Effector memory CD8-positive, alpha-beta T cell (primary cell): ENCODE results near the gene CD8B2.
A peak's percentile ranks its signal among the peaks of the same experiment; 100 is the strongest.
"Not testable (repeated sequence)": the region's sequence is repeated elsewhere in the genome, so short reads cannot be mapped to it uniquely, and the experiment has no call there.

Experiments
- ATAC-seq: fragments of 150-1000 bp; cut with Tn5 transposase; replicated peaks from 2 replicates; pipeline ENCODE4 v1.10.0; 2021; ENCODE audit warnings: mild to moderate bottlenecking, moderate library complexity
- DNase-seq, 3 experiments: peaks; one replicate each; pipeline ENCODE4 v3.0.0; 2021
- H3K27ac Mint-ChIP-seq, 2 donors: one replicate each; pipeline ENCODE4 v1.8.0; 2022; ENCODE audit warnings: mild to moderate bottlenecking in 2 of 2, mixed read lengths in 2 of 2, moderate library complexity in 2 of 2
- H3K27me3 Mint-ChIP-seq, 2 donors: one replicate each; pipeline ENCODE4 v1.8.0; 2022; ENCODE audit warnings: mixed read lengths in 2 of 2
- H3K36me3 Mint-ChIP-seq: one replicate; pipeline ENCODE4 v1.8.0; 2022; ENCODE audit warnings: mild to moderate bottlenecking, moderate library complexity, mixed read lengths; ENCODE audit not compliant: insufficient read depth
- H3K4me1 Mint-ChIP-seq, 2 donors: one replicate each; pipeline ENCODE4 v1.8.0; 2022; ENCODE audit warnings: low read depth in 2 of 2, mixed read lengths in 2 of 2
- H3K4me3 Mint-ChIP-seq, 2 donors: one replicate each; pipeline ENCODE4 v1.8.0; 2022; ENCODE audit warnings: mild to moderate bottlenecking in 2 of 2, mixed read lengths in 2 of 2, moderate library complexity in 2 of 2
- H3K9me3 Mint-ChIP-seq, 2 donors: one replicate each; pipeline ENCODE4 v1.8.0; 2022; ENCODE audit warnings: mixed read lengths in 2 of 2
- total RNA-seq, 9 experiments: gene quantifications; one replicate each; lab custom pipeline; 2026; lab: John Stamatoyannopoulos, UW

CD8B2 gene
- 0.07 to 5.5 (median 1.9) reads per million in 9 experiments for total RNA-seq

DNA sequence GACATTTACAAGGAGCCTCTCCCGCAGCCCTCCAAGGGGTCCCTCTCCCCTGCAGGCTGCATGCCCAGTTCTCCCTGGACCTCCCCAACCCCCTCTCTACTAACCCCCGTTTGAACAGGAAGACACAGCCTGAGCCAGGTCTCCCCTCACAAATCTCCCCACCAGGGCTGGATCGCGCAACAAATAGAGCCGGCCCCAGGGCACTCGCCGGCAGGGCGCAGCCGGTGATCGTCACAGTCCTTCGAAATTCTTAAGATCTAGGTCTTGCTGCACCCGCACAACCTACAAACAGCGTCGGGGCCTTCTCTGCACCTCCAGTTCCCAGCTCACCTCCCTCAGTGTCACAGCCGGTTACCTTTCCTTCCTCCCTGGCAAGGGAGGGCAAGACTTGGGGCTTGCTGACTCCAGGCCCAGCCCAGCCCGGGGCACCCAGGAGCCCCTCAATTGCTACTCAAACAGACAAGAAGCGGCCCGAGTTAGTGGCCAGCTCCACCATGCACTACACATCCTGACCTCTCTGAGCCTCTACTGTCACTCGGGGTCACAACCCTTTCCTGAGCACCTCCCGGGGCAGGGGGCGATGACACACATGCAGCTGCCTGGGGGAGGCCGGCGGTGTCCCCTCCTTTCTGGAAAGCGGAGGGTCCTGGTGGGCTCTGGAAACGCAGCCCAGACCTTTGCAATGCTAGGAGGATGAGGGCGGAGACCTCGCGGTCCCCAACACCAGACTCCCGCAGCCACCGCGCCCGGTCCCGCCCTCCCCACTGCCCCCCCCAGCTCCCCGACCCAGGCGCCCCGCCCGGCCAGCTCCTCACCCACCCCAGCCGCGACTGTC is at the start of gene CD8B2:
CD8B2 (plus strand) TSS at position 814 of the 835 bp plus-strand sequence. CDS start 63 bp downstream, outside the sequence.
- peak in 1 of 3 experiments; percentile 22 for DNase-seq
- H3K36me3 Mint-ChIP-seq, H3K27ac Mint-ChIP-seq, H3K4me3 Mint-ChIP-seq, H3K9me3 Mint-ChIP-seq, H3K4me1 Mint-ChIP-seq: not testable (repeated sequence)
- peak; percentile 64 for ATAC-seq
- H3K27me3 Mint-ChIP-seq: peaks cover 0 to 40% of the 10 kb centered on the region in 2 donors

- not testable (repeated sequence) for H3K4me1 Mint-ChIP-seq, ATAC-seq, H3K36me3 Mint-ChIP-seq, H3K4me3 Mint-ChIP-seq, H3K27ac Mint-ChIP-seq, H3K27me3 Mint-ChIP-seq, H3K9me3 Mint-ChIP-seq, DNase-seq
These were observed 25.3 kb upstream of the CD8B2 start for GRCh38 chr2:106461882-106462281.

GRCh38 chr2:106467516-106467915 is 19.6 kb upstream of the CD8B2 start:
- ATAC-seq, H3K4me1 Mint-ChIP-seq, H3K27me3 Mint-ChIP-seq, H3K36me3 Mint-ChIP-seq, H3K27ac Mint-ChIP-seq, H3K4me3 Mint-ChIP-seq, DNase-seq, H3K9me3 Mint-ChIP-seq: not testable (repeated sequence)

- H3K4me3 Mint-ChIP-seq, H3K27me3 Mint-ChIP-seq, H3K36me3 Mint-ChIP-seq, DNase-seq, ATAC-seq, H3K9me3 Mint-ChIP-seq, H3K27ac Mint-ChIP-seq, H3K4me1 Mint-ChIP-seq: not testable (repeated sequence)
These were observed 19.1 kb upstream of the CD8B2 start, which contains the start of gene RGPD3 for GRCh38 chr2:106468107-106468506. Gene RGPD3, minus strand, starts transcription at chr2:106468413. Its CDS starts 125 bp downstream, at chr2:106468288.

DNA sequence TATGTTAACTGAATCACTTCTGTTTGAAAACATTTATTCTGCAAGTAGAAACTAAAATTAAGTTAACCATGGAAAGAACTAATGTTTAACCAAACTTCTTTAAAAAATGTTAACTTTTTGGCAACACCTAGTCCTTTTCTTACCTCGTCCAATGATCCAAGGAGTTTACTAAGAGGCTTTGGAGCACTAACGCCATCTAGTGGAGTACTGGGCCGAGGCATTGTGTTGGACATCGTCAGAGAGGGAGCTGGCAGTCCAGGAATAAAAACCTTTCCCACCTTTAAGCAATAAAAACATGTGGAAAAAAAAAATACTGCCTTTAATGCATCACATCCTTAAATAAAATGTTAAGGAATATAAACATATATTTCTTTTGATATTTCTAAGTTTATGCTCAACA is 16.5 kb upstream of the CD8B2 start:
- peak; percentile 30 to 45 (median 42) for DNase-seq
- not testable (repeated sequence) for H3K4me1 Mint-ChIP-seq, H3K9me3 Mint-ChIP-seq, ATAC-seq, H3K36me3 Mint-ChIP-seq, H3K4me3 Mint-ChIP-seq, H3K27ac Mint-ChIP-seq, H3K27me3 Mint-ChIP-seq

- not testable (repeated sequence) for H3K9me3 Mint-ChIP-seq, H3K27ac Mint-ChIP-seq, H3K4me1 Mint-ChIP-seq, H3K4me3 Mint-ChIP-seq, DNase-seq, H3K27me3 Mint-ChIP-seq, ATAC-seq, H3K36me3 Mint-ChIP-seq
These were observed 9.5 kb upstream of the CD8B2 start for GRCh38 chr2:106477647-106478046.

DNA sequence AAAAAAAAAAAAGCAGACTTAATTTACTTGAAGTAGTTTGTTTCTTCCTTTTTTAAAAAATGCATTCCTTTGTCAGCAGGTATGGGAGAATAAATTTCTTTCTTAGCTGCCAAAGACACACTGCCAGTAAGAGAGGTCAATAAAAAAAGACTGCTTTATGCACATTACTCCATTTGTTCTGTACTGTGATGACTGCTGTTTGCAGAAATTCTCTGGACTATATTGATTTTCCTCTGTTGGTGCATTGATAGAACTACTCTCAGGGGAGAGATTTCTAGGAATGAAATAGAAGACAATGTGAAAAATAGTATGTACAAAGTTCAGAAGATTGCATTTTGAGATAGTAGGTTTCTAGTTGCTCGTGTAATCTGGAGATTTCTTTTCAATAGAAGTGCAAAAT is 7.6 kb upstream of the CD8B2 start:
- ATAC-seq, H3K27ac Mint-ChIP-seq: not testable (repeated sequence)

DNA sequence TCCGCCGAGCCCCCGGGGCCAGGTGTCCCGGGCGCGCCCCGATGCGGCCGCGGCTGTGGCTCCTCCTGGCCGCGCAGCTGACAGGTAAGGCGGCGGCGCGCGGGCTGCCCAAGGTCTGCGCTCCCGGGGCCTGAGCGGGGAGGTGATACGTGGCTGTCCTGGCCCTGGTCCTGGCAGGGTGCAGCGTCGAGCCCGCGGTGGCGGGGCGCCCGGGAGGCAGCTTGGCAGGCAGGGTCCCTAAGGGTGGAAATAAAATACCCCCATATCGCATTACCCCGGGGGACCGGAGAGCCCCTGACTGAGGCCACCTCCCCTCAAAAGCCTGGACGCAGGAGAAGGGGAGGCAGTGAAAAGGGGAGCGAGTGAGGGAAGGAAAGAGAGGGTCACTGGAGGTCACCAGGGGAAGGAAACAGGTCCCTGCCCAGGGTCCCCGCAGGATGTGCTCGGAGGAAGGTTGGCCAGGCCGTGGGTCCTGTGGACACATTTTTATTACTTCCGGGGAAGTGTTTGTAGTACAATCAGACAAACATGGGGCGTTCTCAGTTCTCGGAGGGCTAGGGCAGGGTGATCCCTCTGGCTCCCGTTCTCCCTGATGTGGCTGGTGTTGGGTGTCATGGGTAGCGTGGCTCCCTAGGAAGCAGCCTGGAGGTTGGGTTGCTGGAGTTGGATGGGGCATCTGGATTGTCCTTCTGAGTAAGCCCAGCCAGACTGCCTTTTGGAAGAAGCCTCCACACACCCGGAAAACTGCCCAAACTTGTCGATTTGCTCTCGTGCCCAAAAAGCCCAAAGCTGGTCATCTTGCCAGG is 425 bp downstream of the CD8B2 start:
- not testable (repeated sequence) for H3K4me3 Mint-ChIP-seq, H3K4me1 Mint-ChIP-seq, H3K36me3 Mint-ChIP-seq, H3K27ac Mint-ChIP-seq, ATAC-seq, H3K9me3 Mint-ChIP-seq, DNase-seq
- H3K27me3 Mint-ChIP-seq: peaks cover 0 to 40% of the 10 kb centered on the region in 2 donors

More for the DNA sequence above, 7.6 kb upstream of the CD8B2 start:
- H3K9me3 Mint-ChIP-seq, H3K36me3 Mint-ChIP-seq, DNase-seq, H3K4me3 Mint-ChIP-seq, H3K27me3 Mint-ChIP-seq, H3K4me1 Mint-ChIP-seq: not testable (repeated sequence)

DNA sequence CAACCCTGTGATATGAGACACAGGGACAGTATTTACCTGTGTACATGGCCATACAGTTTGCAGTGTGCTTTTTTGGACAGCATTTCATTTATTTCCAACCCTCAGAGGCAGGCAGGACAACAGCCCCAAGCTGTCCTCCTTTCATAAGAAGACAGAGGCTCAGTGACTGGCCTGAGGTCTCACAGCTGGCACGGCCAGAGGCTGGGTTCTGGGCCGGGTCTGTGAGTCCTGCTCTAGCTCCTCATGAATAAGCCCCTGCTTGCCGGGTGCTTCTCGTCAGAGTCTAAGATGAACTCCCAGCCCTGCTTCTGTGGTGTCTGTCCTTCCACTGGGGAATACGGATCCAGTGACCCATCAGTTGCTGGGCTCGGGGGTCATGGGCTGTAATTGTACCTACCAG is 2.5 kb downstream of the CD8B2 start:
- H3K27ac Mint-ChIP-seq, H3K4me1 Mint-ChIP-seq, DNase-seq, H3K36me3 Mint-ChIP-seq, ATAC-seq, H3K4me3 Mint-ChIP-seq, H3K9me3 Mint-ChIP-seq: not testable (repeated sequence)
- H3K27me3 Mint-ChIP-seq: peaks cover 4 to 38% of the 10 kb centered on the region in 2 donors

DNA sequence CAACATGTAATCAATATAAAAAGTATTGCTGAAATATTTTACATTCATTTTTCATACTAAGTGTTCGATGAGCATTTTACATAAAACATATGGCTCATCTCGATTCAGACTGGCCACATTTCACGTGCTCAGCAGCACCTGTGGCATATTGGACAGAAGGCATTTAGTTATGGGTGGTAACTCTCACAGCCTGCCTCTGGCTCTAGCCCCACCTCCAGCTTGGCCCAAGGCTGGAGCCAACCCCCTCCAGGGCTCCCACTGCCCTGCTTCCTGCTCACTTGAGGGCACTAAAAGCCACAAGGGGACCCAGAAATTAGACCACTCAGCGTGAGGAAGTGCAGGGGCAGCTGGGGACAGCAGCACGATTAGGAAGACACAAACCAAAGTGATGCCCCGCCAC is 5.2 kb downstream of the CD8B2 start:
- H3K27me3 Mint-ChIP-seq: peaks cover 6 to 24% of the 10 kb centered on the region in 2 donors
- ATAC-seq: not testable (repeated sequence)

DNA sequence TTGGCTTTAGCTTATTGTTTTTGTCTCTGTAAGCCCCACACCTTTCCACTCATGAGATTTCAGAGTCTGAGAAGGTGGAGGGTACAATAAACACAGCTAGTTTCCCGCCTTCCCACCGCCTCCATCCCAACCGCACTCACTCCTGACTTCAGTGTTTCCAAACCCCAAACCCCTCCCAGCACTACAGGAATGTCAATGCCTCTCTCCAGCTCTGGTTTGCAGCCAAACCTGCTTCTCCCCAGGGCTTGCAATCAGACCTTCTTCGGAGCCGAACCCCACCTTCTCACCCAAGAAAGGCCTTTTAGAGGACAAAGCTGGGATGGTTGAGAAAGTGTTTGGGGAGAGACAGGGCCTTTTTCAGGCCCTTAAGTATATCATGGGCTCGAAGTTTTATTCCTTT is 5.7 kb downstream of the CD8B2 start:
- not testable (repeated sequence) for H3K36me3 Mint-ChIP-seq, H3K9me3 Mint-ChIP-seq, DNase-seq, ATAC-seq, H3K4me3 Mint-ChIP-seq, H3K27ac Mint-ChIP-seq, H3K4me1 Mint-ChIP-seq
- H3K27me3 Mint-ChIP-seq: peaks cover 6 to 20% of the 10 kb centered on the region in 2 donors

More for the DNA sequence above, 5.2 kb downstream of the CD8B2 start:
- not testable (repeated sequence) for H3K9me3 Mint-ChIP-seq, H3K36me3 Mint-ChIP-seq, H3K4me3 Mint-ChIP-seq, H3K27ac Mint-ChIP-seq, DNase-seq, H3K4me1 Mint-ChIP-seq

- not testable (repeated sequence) for DNase-seq, H3K9me3 Mint-ChIP-seq, H3K27me3 Mint-ChIP-seq, H3K27ac Mint-ChIP-seq, ATAC-seq, H3K36me3 Mint-ChIP-seq, H3K4me1 Mint-ChIP-seq, H3K4me3 Mint-ChIP-seq
These were observed 11.4 kb downstream of the CD8B2 start for GRCh38 chr2:106498549-106498948.

- H3K9me3 Mint-ChIP-seq, ATAC-seq, H3K27ac Mint-ChIP-seq, DNase-seq, H3K4me1 Mint-ChIP-seq, H3K27me3 Mint-ChIP-seq, H3K4me3 Mint-ChIP-seq, H3K36me3 Mint-ChIP-seq: not testable (repeated sequence)
These were observed 13.2 kb downstream of the CD8B2 start for GRCh38 chr2:106500350-106500749.
